Neural cell (in vitro differentiated cells): ENCODE measurements around the gene PAXIP1. TPM values are rescaled to one million over a fixed set of nuclear protein-coding genes. Genes with fewer than 3 reads are reported as not detected.

Experiments used
- H2AFZ ChIP-seq: fragments of 200-600, 300-800 bp; sonication (generic), shearing (Covaris generic); 2 replicates; pipeline ENCODE4 v1.6.0; 2014; ENCODE audit warnings: low read depth, mild to moderate bottlenecking, antibody characterized with exemption, low read length, moderate library complexity
- H3F3A ChIP-seq: fragments of 200-600 bp; shearing (Covaris generic); 2 replicates; pipeline ENCODE4 v1.6.1; 2016; ENCODE audit warnings: mild to moderate bottlenecking, moderate library complexity, mixed read lengths, antibody characterized with exemption, low read length; ENCODE audit not compliant: insufficient read depth, poor library complexity, severe bottlenecking
- H3K27ac ChIP-seq: fragments of 200-600, 300-800 bp; sonication (generic), shearing (Covaris generic); 2 replicates; pipeline ENCODE4 v1.5.1; 2014; ENCODE audit warnings: mild to moderate bottlenecking, low read length, moderate library complexity
- H3K27me3 ChIP-seq: fragments of 300-800, 200-600 bp; sonication (generic), shearing (Covaris generic); 2 replicates; pipeline ENCODE4 v1.6.0; 2014; ENCODE audit warnings: mild to moderate bottlenecking, low read depth, low read length, moderate library complexity; ENCODE audit not compliant: insufficient read depth
- H3K36me3 ChIP-seq: fragments of 300-800, 200-600 bp; sonication (generic), shearing (Covaris generic); 2 replicates; pipeline ENCODE4 v1.5.1; 2014; ENCODE audit warnings: mild to moderate bottlenecking, antibody characterized with exemption, low read length, moderate library complexity; ENCODE audit not compliant: insufficient read depth
- H3K4me2 ChIP-seq: fragments of 300-800, 200-600 bp; sonication (generic), shearing (Covaris generic); 2 replicates; pipeline ENCODE4 v1.6.0; 2014; ENCODE audit warnings: mild to moderate bottlenecking, low read length
- H3K4me3 ChIP-seq: fragments of 300-800, 200-600 bp; sonication (generic), shearing (Covaris generic); 2 replicates; pipeline ENCODE4 v1.5.1; 2014; ENCODE audit warnings: mild to moderate bottlenecking, low read length, moderate library complexity
- H3K79me2 ChIP-seq: fragments of 200-600 bp; shearing (Covaris generic); replicated peaks from 2 replicates; pipeline ENCODE4 v1.6.0; 2014; ENCODE audit warnings: mild to moderate bottlenecking, low read length, moderate library complexity; ENCODE audit not compliant: insufficient read depth
- H3K9ac ChIP-seq: fragments of 300-800, 200-600 bp; sonication (generic), shearing (Covaris generic); 2 replicates; pipeline ENCODE4 v1.6.1; 2016; ENCODE audit warnings: mild to moderate bottlenecking, low read length, mixed read lengths
- H3K9me2 ChIP-seq: fragments of 200-600 bp; shearing (Covaris generic); 2 replicates; pipeline ENCODE4 v1.6.1; 2016; ENCODE audit warnings: mild to moderate bottlenecking, low read length, mixed read lengths; ENCODE audit not compliant: insufficient read depth
- H3K9me3 ChIP-seq: fragments of 200-600, 300-800 bp; sonication (generic), shearing (Covaris generic); 2 replicates; pipeline ENCODE4 v1.6.1; 2016; ENCODE audit warnings: mild to moderate bottlenecking, mixed run types, low read length, moderate library complexity, mixed read lengths
- H4K20me1 ChIP-seq: fragments of 200-600 bp; shearing (Covaris generic); 2 replicates; pipeline ENCODE4 v1.6.1; 2016; ENCODE audit warnings: mild to moderate bottlenecking, mixed run types; ENCODE audit not compliant: insufficient read depth
- EP300 ChIP-seq: fragments of 450-650 bp; conservative IDR thresholded peaks from 2 replicates; pipeline ENCODE4 v1.6.1; 2014; ENCODE audit warnings: antibody characterized with exemption, mild to moderate bottlenecking, moderate library complexity; ENCODE audit not compliant: poor library complexity, severe bottlenecking
- EZH2 ChIP-seq: fragments of 200-600, 300-800 bp; shearing (Covaris generic), sonication (generic); IDR thresholded peaks from 2 replicates; pipeline ENCODE4 v1.6.1; 2014; ENCODE audit warnings: antibody characterized with exemption, low read length, borderline replicate concordance, mild to moderate bottlenecking; ENCODE audit not compliant: insufficient read depth, poor library complexity, severe bottlenecking
- MXI1 ChIP-seq: fragments of 450-650 bp; conservative IDR thresholded peaks from 2 replicates; pipeline ENCODE4 v1.6.1; 2014; ENCODE audit warnings: antibody characterized with exemption, mild to moderate bottlenecking; ENCODE audit not compliant: poor library complexity, severe bottlenecking
- POLR2AphosphoS5 ChIP-seq: IDR thresholded peaks from 2 replicates; pipeline ENCODE4 v1.6.1; 2012
- RAD21 ChIP-seq: fragments of 450-650 bp; conservative IDR thresholded peaks from 2 replicates; pipeline ENCODE4 v1.6.1; 2014; ENCODE audit warnings: antibody characterized with exemption, mild to moderate bottlenecking, moderate library complexity
- REST ChIP-seq: IDR thresholded peaks from 2 replicates; pipeline ENCODE4 v1.6.1; 2012; ENCODE audit warnings: borderline replicate concordance
- SMC3 ChIP-seq: fragments of 450-650 bp; conservative IDR thresholded peaks from 2 replicates; pipeline ENCODE4 v1.6.1; 2014; ENCODE audit warnings: antibody characterized with exemption, mild to moderate bottlenecking, moderate library complexity; ENCODE audit not compliant: poor library complexity
- TAF1 ChIP-seq: IDR thresholded peaks from 2 replicates; pipeline ENCODE4 v1.6.1; 2012; ENCODE audit warnings: low read depth
- polyA plus RNA-seq: library from polyadenylated mRNA; depleted of rRNA; stranded (reverse); fragments of >200 nt; gene quantifications from 2 replicates; pipeline ENCODE4 v1.2.3, GENCODE V29; 2014
- TF ChIP-seq, protein P1 (sequence below): fragments of 450-650 bp; IDR thresholded peaks from 2 replicates; pipeline ENCODE4 v1.5.1; 2014; ENCODE audit warnings: antibody characterized with exemption, mild to moderate bottlenecking, moderate library complexity; ENCODE audit not compliant: poor library complexity, severe bottlenecking

Gene PAXIP1
- polyA plus RNA-seq, 1 donor from 2014 or later = 14.4 TPM

DNA sequence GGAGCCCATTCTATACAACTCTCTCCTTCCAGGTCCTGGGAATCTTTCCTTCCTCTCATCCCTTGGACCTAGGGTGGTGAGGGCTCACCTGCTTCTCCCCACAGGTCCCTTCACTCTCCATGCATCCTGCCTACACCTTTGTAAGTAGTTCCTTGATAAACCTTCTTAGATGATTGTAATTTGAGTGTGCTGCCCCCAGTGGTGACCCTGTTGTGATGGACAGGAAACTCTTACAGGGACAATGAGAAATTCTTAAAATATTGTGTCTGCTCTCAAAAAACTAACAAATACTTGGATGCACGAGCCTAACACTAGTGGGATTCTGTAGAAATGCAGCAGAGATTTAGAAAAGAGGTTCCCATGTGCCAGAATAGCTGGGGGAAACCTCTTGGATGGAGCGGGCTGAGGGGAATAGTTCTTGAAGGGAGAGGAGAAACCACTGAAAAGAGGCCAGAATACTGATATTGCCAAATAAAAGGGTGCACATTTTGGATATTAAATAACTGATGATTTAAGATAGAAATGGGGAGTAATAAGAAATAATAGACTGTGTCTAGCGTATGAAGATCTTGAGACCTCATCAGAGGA lies 6.7 kb upstream of the PAXIP1 start:
- Histone ChIP-seq H3K27me3 (no peaks in the 10 kb centered on the region), H3K27ac (no peak overlapping the region)

DNA sequence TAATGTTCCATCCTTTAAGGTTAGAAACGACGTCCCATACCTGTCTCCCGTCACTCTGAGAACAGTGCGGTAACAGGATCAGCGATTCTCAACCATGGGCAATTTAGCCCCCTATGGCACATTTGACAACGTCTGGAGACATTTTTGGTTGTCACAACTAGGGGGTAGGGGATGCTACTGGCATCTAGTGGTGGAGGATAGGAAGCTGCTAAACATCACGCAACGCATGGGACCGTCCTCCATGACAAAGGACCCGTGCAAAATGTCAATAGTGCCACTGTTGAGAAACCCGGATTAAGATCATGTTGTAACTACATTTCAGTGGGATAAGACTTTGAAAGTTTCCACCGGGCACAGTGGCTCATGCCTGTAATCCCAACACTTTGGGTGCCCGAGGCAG lies 5.0 kb upstream of the PAXIP1 start:
- Histone ChIP-seq H3K9me2 (no peaks in the 10 kb centered on the region), H3K79me2 (peaks cover 6% of the 10 kb centered on the region), H3K27me3 (no peaks in the 10 kb centered on the region), H3K27ac (no peak overlapping the region), H3F3A (no peaks in the 10 kb centered on the region), H3K4me2 (no peak overlapping the region), H3K9me3 (no peaks in the 10 kb centered on the region), H2AFZ (no peak overlapping the region), H3K36me3 (peaks cover 3% of the 10 kb centered on the region), H4K20me1 (no peaks in the 10 kb centered on the region), H3K4me3 (no peak overlapping the region), H3K9ac (no peak overlapping the region)
- TF ChIP-seq, protein P1, sequence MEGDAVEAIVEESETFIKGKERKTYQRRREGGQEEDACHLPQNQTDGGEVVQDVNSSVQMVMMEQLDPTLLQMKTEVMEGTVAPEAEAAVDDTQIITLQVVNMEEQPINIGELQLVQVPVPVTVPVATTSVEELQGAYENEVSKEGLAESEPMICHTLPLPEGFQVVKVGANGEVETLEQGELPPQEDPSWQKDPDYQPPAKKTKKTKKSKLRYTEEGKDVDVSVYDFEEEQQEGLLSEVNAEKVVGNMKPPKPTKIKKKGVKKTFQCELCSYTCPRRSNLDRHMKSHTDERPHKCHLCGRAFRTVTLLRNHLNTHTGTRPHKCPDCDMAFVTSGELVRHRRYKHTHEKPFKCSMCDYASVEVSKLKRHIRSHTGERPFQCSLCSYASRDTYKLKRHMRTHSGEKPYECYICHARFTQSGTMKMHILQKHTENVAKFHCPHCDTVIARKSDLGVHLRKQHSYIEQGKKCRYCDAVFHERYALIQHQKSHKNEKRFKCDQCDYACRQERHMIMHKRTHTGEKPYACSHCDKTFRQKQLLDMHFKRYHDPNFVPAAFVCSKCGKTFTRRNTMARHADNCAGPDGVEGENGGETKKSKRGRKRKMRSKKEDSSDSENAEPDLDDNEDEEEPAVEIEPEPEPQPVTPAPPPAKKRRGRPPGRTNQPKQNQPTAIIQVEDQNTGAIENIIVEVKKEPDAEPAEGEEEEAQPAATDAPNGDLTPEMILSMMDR = peak; percentile 15
- no peak for TF ChIP-seq EZH2

More for the DNA sequence above, 6.7 kb upstream of the PAXIP1 start:
- TF ChIP-seq MXI1 = no peak
- TF ChIP-seq, protein P1 = peak; percentile 26
- no peaks in the 10 kb centered on the region for H4K20me1 ChIP-seq
- H3K79me2 ChIP-seq = peaks cover 6% of the 10 kb centered on the region
- H3F3A ChIP-seq = no peaks in the 10 kb centered on the region
- H3K4me3 ChIP-seq = no peak overlapping the region
- H2AFZ ChIP-seq = no peak overlapping the region
- no peaks in the 10 kb centered on the region for H3K9me3 ChIP-seq
- peaks cover 3% of the 10 kb centered on the region for H3K36me3 ChIP-seq
- H3K4me2 ChIP-seq = no peak overlapping the region
- no peaks in the 10 kb centered on the region for H3K9me2 ChIP-seq
- no peak overlapping the region for H3K9ac ChIP-seq

DNA sequence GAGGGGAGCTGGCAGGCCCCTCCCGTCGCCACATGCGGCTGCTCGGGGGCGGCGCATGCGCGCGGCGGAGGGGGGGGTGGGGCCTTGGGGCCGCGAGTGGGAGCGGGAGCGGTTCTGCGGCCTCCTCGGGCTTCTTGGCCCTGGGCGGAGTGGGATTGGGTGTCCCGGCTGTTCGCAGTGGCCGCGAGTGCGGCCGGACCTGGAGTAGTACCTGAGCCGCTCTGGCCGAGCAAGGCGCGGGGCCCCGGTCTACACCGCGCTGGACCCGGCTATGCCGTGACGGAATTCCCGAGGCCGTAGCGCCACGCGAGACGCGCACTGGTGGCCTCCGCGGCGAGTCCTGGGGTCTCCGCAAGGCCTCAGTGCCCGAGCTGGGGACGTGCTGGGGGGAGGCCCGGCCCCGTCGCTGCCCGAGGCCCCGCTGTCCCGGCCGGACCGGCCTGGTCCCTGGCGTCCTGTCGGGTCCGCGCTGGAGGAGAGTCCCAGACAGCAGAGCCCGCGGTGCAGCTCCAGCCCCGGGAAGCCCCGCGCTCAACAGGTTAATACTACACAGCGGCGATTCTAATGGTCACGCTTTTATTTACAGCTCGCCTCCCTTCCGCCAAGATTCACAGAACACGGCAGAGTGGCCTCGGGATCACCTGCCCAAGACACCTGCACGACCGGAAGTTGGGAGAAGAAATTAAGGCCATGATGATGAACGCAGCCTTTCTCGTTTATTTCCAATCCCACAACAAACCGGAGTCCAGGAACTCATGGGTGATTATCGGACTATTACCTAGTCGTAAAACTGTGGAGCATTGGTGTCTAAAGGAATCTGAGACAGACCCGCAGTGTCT lies 671 bp upstream of the PAXIP1 start:
- peak overlapping the region; percentile 81 for H3K27ac ChIP-seq
- H3K27me3 ChIP-seq = no peaks in the 10 kb centered on the region
- H3K9me2 ChIP-seq = no peaks in the 10 kb centered on the region
- no peaks in the 10 kb centered on the region for H3F3A ChIP-seq
- no peaks in the 10 kb centered on the region for H4K20me1 ChIP-seq
- H3K9ac ChIP-seq = peak overlapping the region; percentile 90
- peak overlapping the region; percentile 88 for H2AFZ ChIP-seq
- H3K9me3 ChIP-seq = no peaks in the 10 kb centered on the region
- H3K79me2 ChIP-seq = peaks cover 21% of the 10 kb centered on the region
- H3K4me2 ChIP-seq = peak overlapping the region; percentile 91
- H3K36me3 ChIP-seq = peaks cover 3% of the 10 kb centered on the region
- H3K4me3 ChIP-seq = peak overlapping the region; percentile 99
- peak; percentile 51 for TF ChIP-seq REST
- TF ChIP-seq, protein P1 = no peak
- TF ChIP-seq TAF1 = no peak
- TF ChIP-seq EZH2 = no peak
- TF ChIP-seq SMC3 = peak; percentile 44
- TF ChIP-seq MXI1 = peak; percentile 76
- peak; percentile 50 for TF ChIP-seq RAD21
- TF ChIP-seq EP300 = peak; percentile 32
- peak; percentile 87 for TF ChIP-seq POLR2AphosphoS5
